AG04450 (cell line): ENCODE data around the gene OSBPL3. TPM values are rescaled to one million over a fixed set of nuclear protein-coding genes. Genes with fewer than 3 reads are reported as not detected.

ENCODE experiments used
- CTCF ChIA-PET: fragments of 300-600, 350-600 bp; formaldehyde crosslinking; extraction: SDS; loops from one replicate; lab custom pipeline; 2022; ENCODE audit warnings: antibody characterized with exemption, inconsistent platforms; lab: Charles Lee
- POLR2A ChIA-PET: fragments of 350-600 bp; formaldehyde crosslinking; extraction: SDS; loops from one replicate; lab custom pipeline; 2021; ENCODE audit warnings: antibody characterized with exemption, inconsistent platforms; lab: Yijun Ruan, JAX
- DNase-seq: peaks from one replicate; pipeline ENCODE4 v3.0.0-alpha.2; 2011; ENCODE audit warnings: low read depth, low spot score
- H3K27ac ChIP-seq: one replicate; pipeline ENCODE4 v1.5.1; 2012; ENCODE audit warnings: low read depth, low read length, control low read depth
- H3K27me3 ChIP-seq: one replicate; pipeline ENCODE4 v1.6.0; 2012; ENCODE audit warnings: low read length; ENCODE audit not compliant: control insufficient read depth, insufficient read depth
- H3K4me3 ChIP-seq: 2 replicates; pipeline ENCODE4 v1.5.1; 2011; ENCODE audit warnings: mild to moderate bottlenecking, low read depth, low read length, control low read depth
- H3K9me3 ChIP-seq: 2 replicates; pipeline ENCODE4 v1.5.1; 2012; ENCODE audit warnings: low read length; ENCODE audit not compliant: control insufficient read depth, insufficient read depth
- polyA plus RNA-seq: library from polyadenylated mRNA; depleted of rRNA; stranded (reverse); fragments of >200 nt; gene quantifications from 2 replicates; pipeline ENCODE4 v1.2.3, GENCODE V29; 2011
- TF ChIP-seq, protein P1 (sequence below): IDR thresholded peaks from 2 replicates; pipeline ENCODE4 v1.5.1; 2011; ENCODE audit warnings: low read depth, low read length, control low read depth, inconsistent platforms

The OSBPL3 gene
- polyA plus RNA-seq, 1 experiment = 37.8 TPM

DNA sequence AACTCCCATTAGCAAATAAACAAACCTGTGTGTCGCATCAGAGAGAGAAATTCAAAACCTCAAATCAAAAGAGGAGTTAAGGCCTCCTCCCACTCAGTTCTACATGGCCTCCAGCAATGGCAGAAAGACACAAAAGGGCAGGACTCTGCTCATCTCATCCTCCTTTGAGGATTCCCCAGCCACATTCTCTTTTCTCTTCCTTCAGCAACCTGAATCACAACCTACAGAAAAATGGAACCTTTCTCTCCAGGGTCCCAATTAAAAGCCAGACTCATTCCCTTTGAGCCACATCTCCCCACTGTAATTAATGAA, 7.9 kb downstream of the OSBPL3 start:
- ChIA-PET POLR2A (no interaction called here), CTCF (interaction anchor here (1.0 to 1.5 kb wide), 4 partner anchors 98 to 160 kb away, joined by 3 to 11 read pairs (median 4); no protein-coding TSS in a partner anchor)
- TF ChIP-seq, protein P1, sequence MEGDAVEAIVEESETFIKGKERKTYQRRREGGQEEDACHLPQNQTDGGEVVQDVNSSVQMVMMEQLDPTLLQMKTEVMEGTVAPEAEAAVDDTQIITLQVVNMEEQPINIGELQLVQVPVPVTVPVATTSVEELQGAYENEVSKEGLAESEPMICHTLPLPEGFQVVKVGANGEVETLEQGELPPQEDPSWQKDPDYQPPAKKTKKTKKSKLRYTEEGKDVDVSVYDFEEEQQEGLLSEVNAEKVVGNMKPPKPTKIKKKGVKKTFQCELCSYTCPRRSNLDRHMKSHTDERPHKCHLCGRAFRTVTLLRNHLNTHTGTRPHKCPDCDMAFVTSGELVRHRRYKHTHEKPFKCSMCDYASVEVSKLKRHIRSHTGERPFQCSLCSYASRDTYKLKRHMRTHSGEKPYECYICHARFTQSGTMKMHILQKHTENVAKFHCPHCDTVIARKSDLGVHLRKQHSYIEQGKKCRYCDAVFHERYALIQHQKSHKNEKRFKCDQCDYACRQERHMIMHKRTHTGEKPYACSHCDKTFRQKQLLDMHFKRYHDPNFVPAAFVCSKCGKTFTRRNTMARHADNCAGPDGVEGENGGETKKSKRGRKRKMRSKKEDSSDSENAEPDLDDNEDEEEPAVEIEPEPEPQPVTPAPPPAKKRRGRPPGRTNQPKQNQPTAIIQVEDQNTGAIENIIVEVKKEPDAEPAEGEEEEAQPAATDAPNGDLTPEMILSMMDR = no peak
- no peaks in the 10 kb centered on the region for H3K27me3 ChIP-seq
- H3K27ac ChIP-seq = peak overlapping the region; percentile 95
- no peaks in the 10 kb centered on the region for H3K9me3 ChIP-seq
- no peak overlapping the region for H3K4me3 ChIP-seq
- DNase-seq = no peak

DNA sequence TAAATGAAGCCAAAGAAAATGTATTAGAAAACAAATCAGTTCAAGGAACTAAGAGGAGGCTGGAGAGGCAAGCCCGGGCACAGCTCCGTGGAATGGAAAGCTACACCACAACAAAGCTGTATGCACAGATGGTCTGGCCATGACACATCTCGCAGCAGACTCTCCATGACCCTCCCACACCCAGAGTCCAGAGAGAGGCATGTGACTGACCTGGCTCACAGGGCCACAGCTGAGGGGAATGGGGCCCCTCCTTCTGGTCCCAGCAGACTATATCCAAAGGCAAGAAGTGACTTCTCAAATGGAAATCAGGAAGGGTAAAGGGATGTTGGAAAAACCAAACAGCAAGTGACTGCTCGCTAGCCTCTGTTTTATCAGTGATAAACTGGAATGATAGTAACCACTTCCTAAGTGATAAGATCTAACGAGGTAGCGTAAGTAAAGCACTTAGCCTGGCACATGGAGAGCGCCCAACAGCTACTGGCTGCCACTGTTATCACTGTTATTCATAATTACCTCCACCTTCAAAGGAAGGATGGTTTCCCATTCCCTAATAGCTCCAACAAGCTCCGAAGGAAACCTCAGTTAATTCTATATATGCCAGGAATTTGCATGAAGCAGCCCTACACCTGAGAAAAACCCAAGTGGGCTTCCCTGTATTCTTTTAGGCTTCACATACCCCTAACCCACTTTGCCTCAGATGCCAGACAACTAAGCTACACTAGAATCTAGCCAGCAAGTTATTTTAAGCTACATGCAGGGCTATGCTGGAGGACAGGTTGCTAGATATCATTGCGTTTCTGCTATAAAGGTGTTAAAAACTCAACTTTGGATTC, 8.4 kb downstream of the OSBPL3 start:
- no peak overlapping the region for H3K4me3 ChIP-seq
- CTCF ChIA-PET = interaction anchor here (1.0 to 1.4 kb wide), 4 partner anchors 98 to 159 kb away, joined by 3 to 5 read pairs (median 4); no protein-coding TSS in a partner anchor
- no peaks in the 10 kb centered on the region for H3K27me3 ChIP-seq
- no peaks in the 10 kb centered on the region for H3K9me3 ChIP-seq
- peak; percentile 85 for DNase-seq
- H3K27ac ChIP-seq = peak overlapping the region; percentile 95
- TF ChIP-seq, protein P1 = no peak
- POLR2A ChIA-PET = interaction anchor here (0.8 kb wide), 1 partner anchor 10 kb away, joined by 4 read pairs; no protein-coding TSS in a partner anchor

DNA sequence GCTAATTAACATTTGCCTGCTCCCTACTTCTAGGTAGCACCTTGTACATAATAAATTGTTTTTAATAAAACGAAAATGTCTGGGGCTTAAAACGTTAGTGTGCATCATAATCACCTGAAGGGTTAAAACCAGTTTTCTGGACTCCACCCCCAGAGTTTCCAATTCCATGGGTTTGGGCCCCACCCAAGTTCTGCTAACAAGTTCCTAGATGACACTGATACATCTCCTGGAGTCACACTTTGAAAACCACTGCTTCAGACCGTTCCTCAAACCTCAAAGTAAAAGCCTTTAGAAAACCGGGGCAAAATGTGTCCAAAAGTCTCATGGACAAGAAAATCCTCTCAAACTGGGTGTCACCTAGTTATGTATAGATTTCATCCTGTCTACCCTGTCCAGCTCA, 9.3 kb downstream of the OSBPL3 start:
- POLR2A ChIA-PET = no interaction called here
- Histone ChIP-seq H3K27ac (peak overlapping the region; percentile 95), H3K4me3 (no peak overlapping the region), H3K9me3 (no peaks in the 10 kb centered on the region), H3K27me3 (no peaks in the 10 kb centered on the region)
- DNase-seq = no peak
- CTCF ChIA-PET = interaction anchor here (0.8 to 1.4 kb wide), 4 partner anchors 9 to 158 kb away, joined by 3 to 5 read pairs (median 4); partner anchors contain the start of gene OSBPL3
- TF ChIP-seq, protein P1 = no peak

DNA sequence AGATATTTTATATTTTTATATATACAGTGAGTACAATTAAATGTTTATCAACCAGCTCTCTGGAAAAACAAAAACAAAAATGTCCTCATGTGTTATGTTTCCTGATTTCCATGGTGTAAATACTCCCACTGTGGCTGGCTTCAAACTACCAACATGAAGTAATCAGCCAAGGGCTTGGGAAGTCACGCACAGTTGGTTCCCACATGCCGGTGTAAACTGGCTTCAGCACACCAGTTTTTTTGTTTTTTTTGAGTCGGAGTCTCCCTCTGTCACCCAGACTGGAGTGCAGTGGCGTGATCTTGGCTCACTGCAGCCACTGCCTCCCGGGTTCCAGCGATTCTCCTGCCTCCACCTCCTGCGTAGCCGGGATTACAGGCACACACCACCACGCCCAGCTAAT, 11.8 kb downstream of the OSBPL3 start:
- DNase-seq = no peak
- ChIA-PET CTCF (interaction anchor here (1.1 kb wide), 1 partner anchor 130 kb away, joined by 3 read pairs; no protein-coding TSS in a partner anchor), POLR2A (no interaction called here)
- Histone ChIP-seq H3K27me3 (no peaks in the 10 kb centered on the region), H3K9me3 (no peaks in the 10 kb centered on the region), H3K27ac (no peak overlapping the region), H3K4me3 (no peak overlapping the region)
- TF ChIP-seq, protein P1 = no peak

DNA sequence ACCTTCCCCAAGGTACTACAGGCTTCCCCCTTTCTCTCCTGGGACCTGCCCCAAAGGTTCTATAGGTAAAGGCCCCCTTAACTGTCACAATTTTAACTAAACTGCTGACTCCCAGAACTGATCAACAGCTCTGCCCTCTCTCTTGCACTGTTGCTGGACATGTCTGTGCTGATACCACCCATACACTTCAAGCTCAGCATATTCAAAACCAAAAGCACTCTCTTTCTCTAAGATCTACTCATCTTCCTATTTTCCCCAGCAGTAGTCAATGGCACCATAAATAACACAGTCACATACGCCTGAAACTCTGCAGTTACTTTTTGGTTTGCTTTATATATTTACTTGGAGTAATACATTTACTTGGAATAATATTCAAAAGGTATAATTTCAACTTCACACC, 12.3 kb downstream of the OSBPL3 start:
- TF ChIP-seq, protein P1 = no peak
- H3K9me3 ChIP-seq = no peaks in the 10 kb centered on the region
- no peak overlapping the region for H3K27ac ChIP-seq
- no peaks in the 10 kb centered on the region for H3K27me3 ChIP-seq
- DNase-seq = no peak
- H3K4me3 ChIP-seq = no peak overlapping the region
- CTCF ChIA-PET = interaction anchor here (1.1 kb wide), 1 partner anchor 130 kb away, joined by 3 read pairs; no protein-coding TSS in a partner anchor
- POLR2A ChIA-PET = no interaction called here
